RWPE2 (cell line): Measurements from ENCODE around the gene MSN.

ENCODE experiments used
- ATAC-seq: fragments of 200-7000 bp; cut with Tn5 transposase; 3 replicates; pipeline ENCODE4 v1.9.1; 2021; ENCODE audit warnings: low read depth
- DNase-seq: peaks from one replicate; pipeline ENCODE4 v3.0.0-alpha.2; 2020; ENCODE audit warnings: low spot score
- H3K27ac ChIP-seq: fragments of 450-650 bp; 2 replicates; pipeline ENCODE4 v1.5.1; 2017; ENCODE audit warnings: mild to moderate bottlenecking; ENCODE audit not compliant: poor library complexity, severe bottlenecking
- H3K27me3 ChIP-seq: fragments of 250-450 bp; sonication (Bioruptor Pico); 2 replicates; pipeline ENCODE4 v1.5.1; 2021; ENCODE audit warnings: mild to moderate bottlenecking, moderate library complexity; ENCODE audit not compliant: insufficient read depth, poor library complexity, severe bottlenecking
- H3K36me3 ChIP-seq: fragments of 250-450 bp; sonication (Bioruptor Pico); 2 replicates; pipeline ENCODE4 v1.5.1; 2020; ENCODE audit warnings: low read depth, mild to moderate bottlenecking, moderate library complexity
- H3K4me1 ChIP-seq: fragments of 250-450 bp; sonication (Bioruptor Pico); 2 replicates; pipeline ENCODE4 v1.5.1; 2021; ENCODE audit warnings: mild to moderate bottlenecking, moderate library complexity; ENCODE audit not compliant: insufficient read depth, poor library complexity, severe bottlenecking
- H3K4me3 ChIP-seq: fragments of 250-450 bp; sonication (Bioruptor Pico); 2 replicates; pipeline ENCODE4 v1.5.1; 2021; ENCODE audit warnings: mild to moderate bottlenecking, moderate library complexity; ENCODE audit not compliant: severe bottlenecking
- H3K9me3 ChIP-seq: fragments of 250-450 bp; sonication (Bioruptor Pico); 2 replicates; pipeline ENCODE4 v1.5.1; 2021; ENCODE audit warnings: mild to moderate bottlenecking, moderate library complexity; ENCODE audit not compliant: severe bottlenecking
- TF ChIP-seq, protein P1 (sequence below): fragments of 450-650 bp; IDR thresholded peaks from one replicate; pipeline ENCODE4 v1.5.1; 2017; ENCODE audit warnings: mild to moderate bottlenecking, moderate library complexity; ENCODE audit not compliant: poor library complexity, severe bottlenecking

The MSN gene

DNA sequence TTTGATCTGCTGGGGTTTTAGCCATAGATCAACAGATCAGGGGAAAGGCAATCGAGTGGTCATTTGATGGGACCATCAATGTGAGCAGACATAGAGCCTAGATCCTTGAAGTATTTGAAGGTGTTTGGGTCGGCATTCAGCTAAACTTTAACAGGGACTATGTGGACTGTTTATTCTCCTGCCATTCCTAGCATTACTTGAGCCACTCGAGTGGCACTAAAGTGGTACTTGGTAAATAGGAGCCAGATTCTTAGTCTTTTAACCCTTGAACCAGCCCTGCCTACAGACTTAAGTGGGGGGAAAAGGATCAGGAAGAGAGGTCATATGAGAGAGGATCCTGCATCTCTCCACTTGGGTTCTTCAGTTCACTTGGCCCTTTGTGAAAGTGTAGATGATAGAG is 3.8 kb downstream of the MSN start:
- peaks cover 22% of the 10 kb centered on the region for H3K36me3 ChIP-seq
- TF ChIP-seq, protein P1, sequence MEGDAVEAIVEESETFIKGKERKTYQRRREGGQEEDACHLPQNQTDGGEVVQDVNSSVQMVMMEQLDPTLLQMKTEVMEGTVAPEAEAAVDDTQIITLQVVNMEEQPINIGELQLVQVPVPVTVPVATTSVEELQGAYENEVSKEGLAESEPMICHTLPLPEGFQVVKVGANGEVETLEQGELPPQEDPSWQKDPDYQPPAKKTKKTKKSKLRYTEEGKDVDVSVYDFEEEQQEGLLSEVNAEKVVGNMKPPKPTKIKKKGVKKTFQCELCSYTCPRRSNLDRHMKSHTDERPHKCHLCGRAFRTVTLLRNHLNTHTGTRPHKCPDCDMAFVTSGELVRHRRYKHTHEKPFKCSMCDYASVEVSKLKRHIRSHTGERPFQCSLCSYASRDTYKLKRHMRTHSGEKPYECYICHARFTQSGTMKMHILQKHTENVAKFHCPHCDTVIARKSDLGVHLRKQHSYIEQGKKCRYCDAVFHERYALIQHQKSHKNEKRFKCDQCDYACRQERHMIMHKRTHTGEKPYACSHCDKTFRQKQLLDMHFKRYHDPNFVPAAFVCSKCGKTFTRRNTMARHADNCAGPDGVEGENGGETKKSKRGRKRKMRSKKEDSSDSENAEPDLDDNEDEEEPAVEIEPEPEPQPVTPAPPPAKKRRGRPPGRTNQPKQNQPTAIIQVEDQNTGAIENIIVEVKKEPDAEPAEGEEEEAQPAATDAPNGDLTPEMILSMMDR: no peak
- no peaks in the 10 kb centered on the region for H3K27me3 ChIP-seq
- H3K27ac ChIP-seq: peak overlapping the region; percentile 97
- DNase-seq (no peak), ATAC-seq (no peak)
- no peaks in the 10 kb centered on the region for H3K9me3 ChIP-seq
- no peak overlapping the region for H3K4me3 ChIP-seq
- peaks cover 51% of the 10 kb centered on the region for H3K4me1 ChIP-seq

DNA sequence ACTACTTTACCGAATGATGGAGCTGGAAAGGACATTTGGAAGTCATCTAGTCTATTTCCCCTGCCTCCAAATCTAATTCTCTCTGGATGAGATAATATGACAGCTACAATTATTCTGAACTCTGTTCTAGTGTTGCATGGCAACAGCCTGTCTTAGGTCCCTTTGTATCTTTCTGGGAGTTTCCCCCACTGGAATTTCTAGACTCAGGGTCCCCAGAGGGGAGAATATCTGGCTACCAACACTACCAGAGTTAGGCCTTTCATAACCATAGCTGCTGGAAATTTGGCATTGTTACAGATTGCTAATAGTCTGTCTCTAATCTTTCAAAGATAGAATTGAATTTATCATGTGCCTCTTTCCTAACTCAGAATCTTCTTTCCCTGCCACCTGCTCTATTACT is 4.5 kb downstream of the MSN start:
- Histone ChIP-seq H3K4me3 (no peak overlapping the region), H3K4me1 (peaks cover 57% of the 10 kb centered on the region), H3K36me3 (peaks cover 22% of the 10 kb centered on the region), H3K9me3 (no peaks in the 10 kb centered on the region), H3K27ac (peak overlapping the region; percentile 97), H3K27me3 (no peaks in the 10 kb centered on the region)
- no peak for DNase-seq
- ATAC-seq: no peak
- TF ChIP-seq, protein P1: no peak

DNA sequence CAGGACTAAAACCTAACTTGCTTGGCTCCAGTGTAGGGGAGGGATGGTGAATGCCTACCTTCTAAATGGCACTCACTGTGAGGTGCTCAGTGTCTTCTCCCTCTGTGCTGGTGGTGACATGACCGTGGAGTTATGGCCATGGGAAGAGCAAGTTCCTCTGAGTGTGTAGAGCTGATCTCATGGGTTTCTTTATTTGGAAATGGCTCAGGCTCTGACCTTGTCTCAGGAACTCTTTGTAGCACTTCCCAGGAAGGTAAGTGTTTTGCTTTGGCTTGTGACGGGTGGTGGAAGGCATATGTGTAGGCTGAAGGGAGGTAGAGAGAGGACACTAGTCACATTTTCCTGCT is 6.4 kb downstream of the MSN start:
- ATAC-seq (no peak), DNase-seq (no peak)
- Histone ChIP-seq H3K27me3 (no peaks in the 10 kb centered on the region), H3K9me3 (no peaks in the 10 kb centered on the region), H3K4me1 (peaks cover 74% of the 10 kb centered on the region), H3K4me3 (no peak overlapping the region), H3K36me3 (peaks cover 17% of the 10 kb centered on the region), H3K27ac (peak overlapping the region; percentile 97)
- TF ChIP-seq, protein P1: no peak

DNA sequence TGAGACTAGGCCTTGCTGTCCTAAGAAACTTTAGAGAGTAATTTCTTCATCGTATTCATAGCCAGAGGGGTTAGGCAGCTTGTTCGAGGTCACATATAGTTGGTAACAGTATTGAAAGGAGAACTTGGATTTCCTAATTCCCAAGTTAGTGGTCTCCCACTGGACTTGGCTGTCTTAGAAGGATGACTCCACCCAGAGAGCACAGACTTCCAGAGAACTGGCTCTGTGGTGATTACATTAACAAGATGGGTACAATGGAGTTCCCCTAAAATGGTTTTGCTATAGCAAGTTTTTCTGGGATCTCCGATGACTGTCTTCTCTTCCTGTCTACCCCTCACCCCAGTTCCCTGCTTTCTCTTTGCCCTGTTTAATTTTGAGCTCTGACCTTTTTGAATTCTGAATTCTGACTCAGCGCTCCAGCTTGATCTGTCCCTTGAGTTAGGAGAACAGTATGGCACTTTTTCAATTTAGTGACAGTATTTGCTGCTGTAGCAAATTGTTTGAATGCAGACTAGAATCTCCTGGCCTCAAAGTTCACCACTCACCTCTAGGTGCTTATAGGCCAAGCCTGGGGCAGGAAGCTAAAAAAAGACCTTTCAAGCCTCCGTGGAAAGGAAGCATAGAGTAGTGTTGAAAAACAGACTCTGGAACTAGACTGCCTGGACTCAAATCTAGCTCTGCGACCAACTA is 6.9 kb downstream of the MSN start:
- TF ChIP-seq, protein P1: no peak
- H3K9me3 ChIP-seq: no peaks in the 10 kb centered on the region
- no peak overlapping the region for H3K4me3 ChIP-seq
- DNase-seq (no peak), ATAC-seq (no peak)
- peaks cover 17% of the 10 kb centered on the region for H3K36me3 ChIP-seq
- H3K27me3 ChIP-seq: no peaks in the 10 kb centered on the region
- H3K27ac ChIP-seq: peak overlapping the region; percentile 97
- H3K4me1 ChIP-seq: peaks cover 77% of the 10 kb centered on the region

DNA sequence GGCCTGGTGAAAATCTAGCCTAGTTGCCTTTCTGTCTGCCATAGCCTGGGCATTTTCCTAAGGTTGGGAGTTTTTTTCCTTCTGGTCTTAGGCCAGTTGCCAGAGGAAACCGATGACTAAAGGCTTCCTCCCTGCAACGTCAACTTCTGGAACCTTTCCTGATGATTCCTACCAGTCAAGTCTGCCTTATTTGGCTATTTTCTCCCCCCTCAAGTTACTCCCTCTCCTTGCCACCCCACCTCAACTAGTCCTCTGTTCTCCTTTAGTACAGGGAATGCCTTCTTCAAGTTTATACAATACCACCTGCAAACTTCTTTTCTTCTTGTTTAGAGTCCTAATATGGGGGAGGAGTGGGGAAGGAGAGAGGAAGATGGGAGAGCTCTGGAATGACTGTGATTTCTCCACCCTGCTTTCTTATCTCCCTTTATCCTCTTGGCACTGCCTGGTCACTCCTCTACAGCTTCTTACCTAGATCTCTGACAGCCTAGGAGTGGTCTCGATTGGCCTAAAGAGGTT is 10.6 kb downstream of the MSN start:
- peaks cover 38% of the 10 kb centered on the region for H3K36me3 ChIP-seq

More for the DNA sequence above, 10.6 kb downstream of the MSN start:
- Histone ChIP-seq H3K9me3 (no peaks in the 10 kb centered on the region), H3K27me3 (no peaks in the 10 kb centered on the region), H3K27ac (peak overlapping the region; percentile 97), H3K4me1 (peaks cover 70% of the 10 kb centered on the region), H3K4me3 (no peak overlapping the region)
- DNase-seq (no peak), ATAC-seq (peak; percentile 44)
- TF ChIP-seq, protein P1: no peak
